Peyer's patch (tissue), 4 donors: ENCODE measurements around the gene PDE2A.

Source experiments
- POLR2A ChIP-seq, 2 donors: fragments of 450-650 bp; IDR thresholded peaks; one replicate each; pipeline ENCODE4 v1.5.1; 2017; ENCODE audit warnings: antibody characterized with exemption in 2 of 2, mild to moderate bottlenecking in 2 of 2, moderate library complexity in 2 of 2
- TF ChIP-seq, protein P1 (sequence below), 6 experiments: fragments of 450-650 bp in 4 of 6; fragments of 200-600 bp in 2 of 6; sonication (generic) in 1 of 6; IDR thresholded peaks; one replicate each; pipeline ENCODE4 v1.5.1; 2017 to 2019; ENCODE audit warnings: antibody characterized with exemption in 6 of 6, mild to moderate bottlenecking in 3 of 6, moderate library complexity in 1 of 6

DNA sequence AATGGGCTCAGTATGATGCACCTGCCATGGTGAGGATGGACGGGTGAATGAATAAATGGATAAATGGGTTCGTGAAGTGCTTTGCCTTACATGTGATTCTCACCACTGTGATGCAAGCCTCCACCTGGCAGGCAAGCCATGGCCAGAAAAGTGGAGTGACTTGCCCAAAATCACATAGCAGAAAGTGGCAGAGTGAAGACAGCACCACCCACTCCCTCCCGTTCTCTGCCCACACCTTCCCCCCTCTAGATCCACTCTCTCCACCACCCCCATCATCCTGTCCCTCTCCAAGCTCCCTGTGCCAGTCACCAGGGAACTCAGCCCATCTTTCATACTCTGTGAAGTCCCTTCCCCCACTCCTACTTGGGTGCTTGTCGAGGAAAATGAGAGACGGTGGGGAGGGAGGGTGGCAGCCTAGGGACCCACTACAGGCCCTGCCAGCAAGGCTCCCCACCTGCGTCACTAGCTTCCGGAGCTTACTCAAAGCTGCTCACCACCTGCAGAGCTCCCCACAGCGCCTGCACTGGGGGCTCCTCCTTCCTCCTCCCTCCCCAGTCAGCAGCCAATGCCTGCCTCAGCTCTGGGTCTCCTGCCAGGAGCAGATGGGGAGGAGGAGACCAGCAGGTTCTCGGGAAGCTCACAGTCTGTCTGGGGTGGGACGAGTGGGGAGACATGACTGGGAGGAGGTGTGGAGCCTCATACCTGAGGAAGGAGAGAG is 82.3 kb downstream of the PDE2A start:
- TF ChIP-seq, protein P1, sequence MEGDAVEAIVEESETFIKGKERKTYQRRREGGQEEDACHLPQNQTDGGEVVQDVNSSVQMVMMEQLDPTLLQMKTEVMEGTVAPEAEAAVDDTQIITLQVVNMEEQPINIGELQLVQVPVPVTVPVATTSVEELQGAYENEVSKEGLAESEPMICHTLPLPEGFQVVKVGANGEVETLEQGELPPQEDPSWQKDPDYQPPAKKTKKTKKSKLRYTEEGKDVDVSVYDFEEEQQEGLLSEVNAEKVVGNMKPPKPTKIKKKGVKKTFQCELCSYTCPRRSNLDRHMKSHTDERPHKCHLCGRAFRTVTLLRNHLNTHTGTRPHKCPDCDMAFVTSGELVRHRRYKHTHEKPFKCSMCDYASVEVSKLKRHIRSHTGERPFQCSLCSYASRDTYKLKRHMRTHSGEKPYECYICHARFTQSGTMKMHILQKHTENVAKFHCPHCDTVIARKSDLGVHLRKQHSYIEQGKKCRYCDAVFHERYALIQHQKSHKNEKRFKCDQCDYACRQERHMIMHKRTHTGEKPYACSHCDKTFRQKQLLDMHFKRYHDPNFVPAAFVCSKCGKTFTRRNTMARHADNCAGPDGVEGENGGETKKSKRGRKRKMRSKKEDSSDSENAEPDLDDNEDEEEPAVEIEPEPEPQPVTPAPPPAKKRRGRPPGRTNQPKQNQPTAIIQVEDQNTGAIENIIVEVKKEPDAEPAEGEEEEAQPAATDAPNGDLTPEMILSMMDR (IDR thresholded peaks at IDR 0.05), result no peak
- no peak for TF ChIP-seq POLR2A (IDR thresholded peaks at IDR 0.05)
